Activated naive CD4-positive, alpha-beta T cell treated with anti-CD3 and anti-CD28 coated beads, Interleukin-2, amount 50 U/mL, for 24 hours (primary cell): ENCODE measurements around the gene ANKRD40CL.

Experiments used
- H3K27ac Mint-ChIP-seq: one replicate; pipeline ENCODE4 v1.8.0; 2021; ENCODE audit warnings: mild to moderate bottlenecking, mixed read lengths
- H3K27me3 Mint-ChIP-seq: one replicate; pipeline ENCODE4 v1.8.0; 2021; ENCODE audit warnings: mixed read lengths
- H3K36me3 Mint-ChIP-seq: one replicate; pipeline ENCODE4 v1.8.0; 2021; ENCODE audit warnings: mixed read lengths
- H3K4me1 Mint-ChIP-seq: one replicate; pipeline ENCODE4 v1.8.0; 2021; ENCODE audit warnings: mixed read lengths
- H3K4me3 Mint-ChIP-seq: one replicate; pipeline ENCODE4 v1.8.0; 2021; ENCODE audit warnings: mild to moderate bottlenecking, mixed read lengths
- H3K9me3 Mint-ChIP-seq: one replicate; pipeline ENCODE4 v1.8.0; 2021; ENCODE audit warnings: mixed read lengths

Gene ANKRD40CL

DNA sequence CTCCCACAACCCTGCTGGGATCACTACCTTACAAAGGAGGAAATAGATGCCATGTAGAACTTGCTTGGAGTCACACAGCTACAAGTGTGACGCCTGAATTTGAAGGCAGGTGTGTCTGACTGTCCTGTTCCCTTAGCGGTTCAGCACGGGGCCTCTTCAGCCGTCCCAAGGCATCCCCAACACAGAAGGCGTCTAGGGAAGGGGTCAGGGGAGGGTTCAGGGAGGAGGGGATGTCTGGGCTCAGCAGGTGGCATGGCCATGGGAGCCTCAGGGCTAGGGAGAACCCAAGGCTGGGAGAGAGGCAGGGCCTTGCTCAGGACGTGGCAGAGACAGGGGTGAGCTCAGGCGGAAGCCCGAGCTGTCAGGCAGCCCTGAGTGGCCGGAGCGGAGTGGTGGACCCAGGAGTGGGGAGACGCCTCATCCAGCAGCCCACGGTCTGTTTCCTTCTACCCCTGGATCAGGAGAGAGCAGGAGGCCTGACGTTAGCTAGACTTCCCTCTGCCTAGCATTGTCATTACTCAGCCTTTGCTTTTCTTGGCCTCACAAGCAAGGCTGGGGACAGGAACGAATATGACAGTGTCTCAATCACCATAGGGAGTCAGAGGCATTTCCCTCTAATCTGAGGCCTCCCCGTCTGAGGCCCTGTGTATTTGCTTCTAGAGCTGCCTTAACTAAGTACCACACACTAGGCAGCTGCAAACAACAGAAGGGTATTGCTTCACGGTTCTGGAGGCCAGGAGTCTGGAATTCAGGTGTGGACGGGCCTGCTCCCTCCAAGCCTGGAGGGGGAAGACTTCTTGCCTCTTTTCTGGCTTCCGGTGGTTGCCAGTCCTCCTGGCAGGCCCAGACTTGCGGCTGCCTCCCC lies 31.3 kb upstream of the ANKRD40CL start:
- Mint-ChIP-seq H3K9me3 (no peaks in the 10 kb centered on the region), H3K27me3 (no peaks in the 10 kb centered on the region), H3K36me3 (no peaks in the 10 kb centered on the region), H3K4me3 (no peak overlapping the region), H3K27ac (no peak overlapping the region), H3K4me1 (no peaks in the 10 kb centered on the region)

DNA sequence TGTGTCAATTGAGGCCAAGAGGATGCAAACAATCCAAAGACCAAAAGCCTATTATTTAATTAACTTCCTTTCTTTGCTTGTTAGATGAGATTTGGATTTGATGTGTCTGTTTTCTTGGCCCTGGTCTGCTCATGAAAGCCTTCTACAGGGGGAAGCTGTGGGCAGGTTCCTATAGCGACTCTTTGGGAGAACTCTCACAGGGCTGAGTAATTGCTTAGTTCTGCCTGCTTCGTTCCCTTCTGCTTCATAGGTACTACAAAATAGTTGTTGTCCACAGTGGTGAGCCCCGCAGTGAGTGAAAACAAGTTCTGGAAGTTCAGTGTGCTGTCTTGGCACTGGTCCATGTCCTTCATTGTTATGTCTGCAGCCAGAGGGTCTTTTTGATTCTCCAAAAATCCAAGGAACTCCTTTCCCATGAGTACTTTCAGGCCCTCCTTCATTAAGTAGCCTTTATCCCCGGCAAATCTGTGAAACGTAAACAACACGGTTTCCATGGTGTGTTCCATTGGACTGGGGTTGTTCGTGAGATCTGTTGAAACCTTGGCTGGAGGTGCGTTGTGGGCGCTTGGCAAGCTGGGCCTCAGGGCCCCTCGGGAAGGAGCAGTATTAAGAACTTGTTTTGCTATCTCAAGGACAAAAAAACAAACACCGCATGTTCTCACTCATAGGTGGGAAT lies 30.0 kb upstream of the ANKRD40CL start:
- Mint-ChIP-seq H3K36me3 (no peaks in the 10 kb centered on the region), H3K9me3 (no peaks in the 10 kb centered on the region), H3K27me3 (no peaks in the 10 kb centered on the region), H3K4me3 (no peak overlapping the region), H3K27ac (no peak overlapping the region), H3K4me1 (no peaks in the 10 kb centered on the region)

DNA sequence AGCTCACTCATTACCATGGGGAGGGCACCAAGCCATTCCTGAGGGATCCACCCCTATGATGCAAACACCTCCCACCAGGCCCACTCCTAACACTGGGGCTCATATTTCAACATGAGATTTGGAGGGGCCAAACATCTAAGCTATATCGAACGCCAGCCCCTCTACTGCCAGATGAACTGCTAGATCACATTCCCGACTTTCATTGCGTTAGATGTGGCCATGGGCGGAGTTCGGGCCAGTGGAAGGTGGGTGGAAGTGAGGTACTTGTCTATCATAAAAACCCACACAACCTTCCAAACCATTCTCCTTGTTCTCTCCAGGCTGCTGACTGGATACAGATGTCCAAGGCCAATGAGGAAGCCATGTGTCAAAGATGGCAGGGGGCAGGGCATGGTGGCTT lies 27.0 kb upstream of the ANKRD40CL start:
- Mint-ChIP-seq H3K4me3 (no peak overlapping the region), H3K36me3 (no peaks in the 10 kb centered on the region), H3K27ac (no peak overlapping the region), H3K27me3 (no peaks in the 10 kb centered on the region), H3K4me1 (no peaks in the 10 kb centered on the region), H3K9me3 (no peaks in the 10 kb centered on the region)

DNA sequence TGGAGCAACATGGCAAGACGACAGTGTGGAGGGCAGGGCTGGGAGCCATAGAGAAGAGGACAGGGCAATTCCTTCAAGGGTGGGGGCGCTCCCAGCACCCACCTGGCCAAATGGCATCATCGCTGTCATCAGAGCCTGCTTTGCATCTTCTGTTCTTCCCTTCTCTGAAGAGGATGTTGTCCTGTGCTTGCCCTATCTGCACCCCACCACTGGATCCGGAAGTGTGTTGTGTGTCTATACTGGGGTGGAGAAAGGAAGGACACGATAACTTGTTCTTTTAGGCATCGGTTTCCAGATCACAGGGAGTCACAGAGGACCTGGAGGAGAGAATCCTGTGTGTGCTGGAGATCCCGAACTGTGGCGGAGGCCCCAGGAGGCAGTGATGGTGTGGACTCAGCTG lies 25.7 kb upstream of the ANKRD40CL start:
- no peaks in the 10 kb centered on the region for H3K9me3 Mint-ChIP-seq
- no peak overlapping the region for H3K27ac Mint-ChIP-seq
- H3K4me1 Mint-ChIP-seq = no peaks in the 10 kb centered on the region
- no peak overlapping the region for H3K4me3 Mint-ChIP-seq
- H3K27me3 Mint-ChIP-seq = no peaks in the 10 kb centered on the region
- no peaks in the 10 kb centered on the region for H3K36me3 Mint-ChIP-seq

DNA sequence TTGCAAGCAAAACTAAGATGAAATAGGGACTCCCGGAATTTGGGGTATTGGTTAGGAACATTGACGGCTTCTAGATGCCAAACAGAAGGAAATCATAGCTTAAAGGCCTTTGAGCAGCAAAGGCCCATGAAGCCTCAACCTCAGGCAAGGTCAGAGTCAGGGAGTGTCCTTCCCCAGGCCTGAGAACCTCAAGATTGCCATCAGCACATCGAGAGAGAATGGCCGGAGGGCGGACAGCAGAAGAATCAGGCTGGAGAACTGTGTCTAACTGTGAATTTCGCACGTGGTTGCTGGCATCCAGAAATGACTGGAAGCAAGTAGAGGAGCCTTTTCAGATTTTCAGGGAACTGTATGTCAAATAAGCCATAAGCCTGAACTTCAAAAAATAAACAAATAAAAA lies 24.8 kb upstream of the ANKRD40CL start:
- H3K4me1 Mint-ChIP-seq = no peaks in the 10 kb centered on the region
- H3K36me3 Mint-ChIP-seq = no peaks in the 10 kb centered on the region
- H3K27me3 Mint-ChIP-seq = no peaks in the 10 kb centered on the region
- H3K4me3 Mint-ChIP-seq = no peak overlapping the region
- H3K27ac Mint-ChIP-seq = no peak overlapping the region
- no peaks in the 10 kb centered on the region for H3K9me3 Mint-ChIP-seq

DNA sequence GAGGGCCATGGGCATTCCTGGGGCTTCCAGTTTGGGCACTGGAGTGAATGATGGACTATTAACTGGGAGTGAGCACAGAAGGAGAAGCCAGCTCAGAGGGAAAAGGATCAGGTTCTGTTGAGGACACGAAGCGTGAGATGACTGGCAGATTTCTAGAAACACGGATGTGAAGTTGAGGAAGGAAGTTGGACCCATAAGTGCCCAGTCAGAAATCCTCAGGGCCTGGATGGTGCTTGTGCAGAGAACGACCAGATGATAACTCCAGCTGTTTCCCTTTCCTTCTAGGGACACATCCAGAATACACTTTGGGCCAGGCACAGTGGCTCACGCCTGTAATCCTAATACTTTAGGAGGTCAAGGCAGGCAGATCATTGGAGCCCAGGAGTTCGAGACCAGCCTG lies 23.3 kb upstream of the ANKRD40CL start:
- Mint-ChIP-seq H3K27me3 (no peaks in the 10 kb centered on the region), H3K27ac (no peak overlapping the region), H3K36me3 (no peaks in the 10 kb centered on the region), H3K4me1 (no peaks in the 10 kb centered on the region), H3K4me3 (no peak overlapping the region), H3K9me3 (no peaks in the 10 kb centered on the region)

DNA sequence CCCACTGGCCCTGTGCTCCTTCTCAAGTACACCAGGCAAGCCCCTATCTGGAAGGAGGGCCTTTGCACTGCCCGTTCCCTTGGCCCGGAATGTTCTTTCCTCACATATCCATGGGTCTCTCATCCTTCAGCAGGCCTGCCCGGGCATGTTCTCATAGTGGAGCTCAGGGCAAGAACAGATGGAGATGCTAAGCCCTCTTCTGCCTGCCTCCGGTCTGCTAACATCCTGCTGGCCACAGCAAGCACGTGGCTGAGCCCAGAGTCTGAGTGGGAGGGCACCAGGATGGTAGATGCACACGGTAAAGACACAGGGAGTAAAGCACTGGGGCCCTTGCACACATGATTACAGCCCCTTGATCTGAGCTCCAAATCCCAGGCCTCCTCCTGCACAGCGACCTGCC lies 19.8 kb upstream of the ANKRD40CL start:
- no peak overlapping the region for H3K27ac Mint-ChIP-seq
- no peaks in the 10 kb centered on the region for H3K36me3 Mint-ChIP-seq
- H3K4me3 Mint-ChIP-seq = no peak overlapping the region
- no peaks in the 10 kb centered on the region for H3K27me3 Mint-ChIP-seq
- H3K9me3 Mint-ChIP-seq = no peaks in the 10 kb centered on the region
- H3K4me1 Mint-ChIP-seq = peaks cover 5% of the 10 kb centered on the region

DNA sequence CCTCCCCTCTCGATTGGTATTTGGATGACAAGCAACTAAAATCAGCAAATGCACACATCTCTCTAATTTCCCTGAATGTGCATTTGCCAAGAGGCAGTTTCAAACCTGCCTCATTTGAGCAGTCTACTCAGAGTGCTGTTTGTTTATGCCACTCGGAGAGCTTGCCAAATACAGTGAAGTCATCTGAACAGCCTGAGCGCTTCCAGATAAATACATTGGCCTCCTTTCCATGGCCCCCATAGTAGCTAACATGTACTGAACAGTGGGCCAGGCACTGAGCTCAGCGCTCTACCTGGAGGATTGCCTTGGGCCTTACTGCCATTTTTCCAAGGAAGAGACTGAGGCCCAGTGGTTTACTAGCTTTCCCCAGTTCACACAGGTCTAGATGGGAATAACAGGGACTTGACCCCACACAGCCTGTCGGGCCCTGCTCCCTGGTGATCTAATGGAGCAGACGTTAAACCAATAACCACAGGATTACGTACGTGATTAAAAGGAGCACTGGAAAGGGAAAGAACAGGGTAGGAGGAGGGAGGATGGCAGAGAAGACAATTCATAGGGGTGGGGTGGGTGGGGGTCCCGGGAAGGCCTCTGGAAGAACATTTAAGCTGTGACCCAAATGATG lies 18.7 kb upstream of the ANKRD40CL start:
- no peaks in the 10 kb centered on the region for H3K36me3 Mint-ChIP-seq
- H3K27ac Mint-ChIP-seq = no peak overlapping the region
- no peaks in the 10 kb centered on the region for H3K27me3 Mint-ChIP-seq
- H3K4me1 Mint-ChIP-seq = peaks cover 11% of the 10 kb centered on the region
- H3K4me3 Mint-ChIP-seq = no peak overlapping the region
- H3K9me3 Mint-ChIP-seq = no peaks in the 10 kb centered on the region

DNA sequence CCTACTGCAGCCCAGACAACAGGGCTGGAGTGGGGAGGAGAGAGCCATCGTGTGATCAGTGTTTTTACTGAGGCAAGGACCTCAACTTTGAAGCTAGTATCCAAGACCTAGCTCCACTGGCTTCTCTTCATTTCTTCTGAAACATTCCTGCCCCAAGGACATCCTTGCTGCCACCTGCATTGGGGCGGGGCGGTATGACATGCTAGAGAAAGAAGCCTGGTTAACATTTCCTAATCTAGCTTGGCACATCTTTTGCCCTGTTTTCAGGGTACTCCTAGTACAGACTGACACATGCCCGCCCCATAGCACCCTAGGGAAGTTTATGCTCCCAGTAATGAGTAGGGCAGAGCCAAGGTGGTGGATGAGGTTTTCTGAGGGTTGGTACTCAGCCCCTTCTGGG lies 17.8 kb upstream of the ANKRD40CL start:
- H3K4me1 Mint-ChIP-seq = peaks cover 17% of the 10 kb centered on the region
- no peaks in the 10 kb centered on the region for H3K27me3 Mint-ChIP-seq
- no peaks in the 10 kb centered on the region for H3K9me3 Mint-ChIP-seq
- no peaks in the 10 kb centered on the region for H3K36me3 Mint-ChIP-seq
- no peak overlapping the region for H3K4me3 Mint-ChIP-seq
- H3K27ac Mint-ChIP-seq = no peak overlapping the region

DNA sequence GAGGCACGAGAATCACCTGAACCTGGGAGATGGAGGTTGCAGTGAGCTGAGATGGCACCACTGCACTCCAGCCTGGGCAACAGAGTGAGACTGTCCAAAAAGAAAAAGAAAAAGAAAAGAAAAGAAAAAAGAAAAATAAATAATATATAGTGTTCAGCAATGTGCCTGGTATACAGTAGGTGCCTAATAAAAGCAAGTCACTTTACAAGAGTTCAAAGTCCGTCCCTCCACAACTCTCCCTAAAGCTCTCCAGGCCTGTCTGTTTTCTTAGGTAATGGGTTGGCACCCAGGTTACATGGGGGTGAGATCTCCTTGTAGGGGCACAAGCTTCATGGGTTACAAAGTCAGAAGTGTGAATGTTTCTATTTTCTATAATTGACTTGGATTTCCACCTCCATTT lies 16.6 kb upstream of the ANKRD40CL start:
- Mint-ChIP-seq H3K4me3 (no peak overlapping the region), H3K27me3 (no peaks in the 10 kb centered on the region), H3K27ac (no peak overlapping the region), H3K36me3 (no peaks in the 10 kb centered on the region), H3K9me3 (no peaks in the 10 kb centered on the region), H3K4me1 (peaks cover 29% of the 10 kb centered on the region)

DNA sequence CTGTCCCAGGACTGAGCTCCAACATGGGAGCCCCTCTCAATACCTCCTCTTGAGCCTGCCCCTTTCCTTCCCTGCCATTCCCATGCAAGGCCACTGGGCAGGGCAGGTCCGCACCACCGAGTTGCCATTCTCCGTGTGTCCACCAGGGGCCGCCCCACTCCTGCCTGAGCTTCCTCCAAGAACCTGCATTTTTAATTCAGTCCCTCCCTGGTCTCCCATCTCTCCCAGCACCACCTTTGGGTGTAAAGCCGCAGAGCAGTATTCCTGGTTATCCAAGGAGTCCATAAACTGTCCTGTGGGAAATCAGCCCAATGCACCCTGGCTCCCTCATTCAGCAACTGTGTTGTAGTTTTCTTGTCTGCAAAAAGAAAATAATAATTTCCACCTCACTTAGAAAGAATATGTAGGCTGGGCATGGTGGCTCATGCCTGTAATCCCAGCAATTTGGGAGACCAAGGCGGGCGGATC lies 15.9 kb upstream of the ANKRD40CL start:
- no peaks in the 10 kb centered on the region for H3K36me3 Mint-ChIP-seq
- H3K4me1 Mint-ChIP-seq = peaks cover 34% of the 10 kb centered on the region
- H3K9me3 Mint-ChIP-seq = no peaks in the 10 kb centered on the region
- H3K27me3 Mint-ChIP-seq = no peaks in the 10 kb centered on the region
- peak overlapping the region; percentile 39 for H3K27ac Mint-ChIP-seq
- H3K4me3 Mint-ChIP-seq = no peak overlapping the region

DNA sequence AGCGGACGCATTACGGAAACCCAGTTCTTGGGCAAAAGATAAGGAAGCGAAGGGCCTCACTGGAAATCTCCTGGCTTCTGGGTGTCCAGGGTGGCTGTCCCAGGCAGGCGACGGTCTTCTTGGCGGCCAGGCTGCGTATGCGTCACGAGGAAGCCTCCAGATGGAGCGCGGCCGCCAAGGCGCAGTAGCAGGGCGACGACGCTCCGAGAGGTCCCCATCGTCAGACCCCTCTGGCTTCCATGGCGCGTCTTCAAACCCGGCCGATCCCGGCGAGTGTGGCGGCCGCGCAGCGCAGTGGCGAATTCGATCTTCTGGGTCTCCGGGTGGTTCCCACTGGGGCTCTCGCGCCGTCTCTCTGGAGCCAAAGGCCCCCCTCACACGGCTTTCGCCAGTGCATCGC lies 13.8 kb upstream of the ANKRD40CL start:
- no peak overlapping the region for H3K27ac Mint-ChIP-seq
- no peaks in the 10 kb centered on the region for H3K27me3 Mint-ChIP-seq
- H3K9me3 Mint-ChIP-seq = no peaks in the 10 kb centered on the region
- peak overlapping the region; percentile 63 for H3K4me3 Mint-ChIP-seq
- peaks cover 34% of the 10 kb centered on the region for H3K4me1 Mint-ChIP-seq
- H3K36me3 Mint-ChIP-seq = no peaks in the 10 kb centered on the region

DNA sequence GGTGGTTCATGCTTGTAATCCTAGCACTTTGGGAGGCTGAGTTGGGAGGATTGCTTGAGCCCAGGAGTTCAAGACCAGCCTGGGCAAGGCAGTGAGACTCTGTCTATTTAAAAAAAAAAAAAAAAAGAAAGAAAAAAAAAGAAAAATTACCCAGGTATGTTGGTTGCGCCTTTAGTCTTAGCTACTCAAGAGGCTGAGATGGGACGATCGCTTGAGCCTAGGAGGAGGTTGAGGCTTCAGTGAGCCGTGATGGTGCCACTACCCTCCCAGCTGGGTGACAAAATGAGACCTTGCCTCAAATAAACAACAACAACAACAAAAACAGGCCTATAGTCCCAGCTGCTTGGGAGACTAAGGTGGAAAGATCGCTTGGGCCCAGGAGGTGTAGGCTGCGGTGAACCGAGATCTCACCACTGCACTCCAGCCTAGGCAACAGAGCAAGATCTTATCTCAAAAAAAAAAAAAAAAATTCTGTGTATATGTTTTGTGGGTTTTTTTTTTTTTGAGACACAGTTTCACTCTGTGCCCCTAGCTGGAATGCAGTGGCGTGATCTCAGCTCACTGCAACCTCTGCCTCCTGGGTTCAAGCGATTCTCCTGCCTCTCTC lies 12.5 kb upstream of the ANKRD40CL start:
- Mint-ChIP-seq H3K9me3 (no peaks in the 10 kb centered on the region), H3K4me3 (peak overlapping the region; percentile 38), H3K27ac (peak overlapping the region; percentile 10), H3K27me3 (no peaks in the 10 kb centered on the region), H3K4me1 (peaks cover 34% of the 10 kb centered on the region), H3K36me3 (no peaks in the 10 kb centered on the region)

DNA sequence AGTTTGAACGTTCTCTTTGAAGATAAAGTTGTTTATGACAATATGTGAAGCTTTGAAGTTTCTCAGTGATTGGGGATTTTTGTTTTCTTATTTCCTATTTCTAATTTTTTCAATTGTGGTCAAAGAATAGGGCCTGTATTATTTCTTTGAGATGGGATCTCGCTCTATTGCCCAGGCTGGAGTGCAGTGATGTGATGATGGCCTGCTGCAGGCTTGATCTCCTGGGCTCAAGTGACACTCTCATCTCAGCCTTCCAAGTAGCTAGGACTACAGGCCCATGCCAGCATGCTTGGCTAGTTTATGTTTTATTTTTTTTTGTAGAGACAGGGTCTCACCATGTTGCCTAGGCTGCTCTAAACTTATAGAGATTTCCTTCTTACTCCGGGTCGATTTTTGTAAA lies 11.7 kb upstream of the ANKRD40CL start:
- Mint-ChIP-seq H3K4me1 (peaks cover 34% of the 10 kb centered on the region), H3K4me3 (no peak overlapping the region), H3K36me3 (no peaks in the 10 kb centered on the region), H3K27me3 (no peaks in the 10 kb centered on the region), H3K9me3 (no peaks in the 10 kb centered on the region), H3K27ac (peak overlapping the region; percentile 17)

DNA sequence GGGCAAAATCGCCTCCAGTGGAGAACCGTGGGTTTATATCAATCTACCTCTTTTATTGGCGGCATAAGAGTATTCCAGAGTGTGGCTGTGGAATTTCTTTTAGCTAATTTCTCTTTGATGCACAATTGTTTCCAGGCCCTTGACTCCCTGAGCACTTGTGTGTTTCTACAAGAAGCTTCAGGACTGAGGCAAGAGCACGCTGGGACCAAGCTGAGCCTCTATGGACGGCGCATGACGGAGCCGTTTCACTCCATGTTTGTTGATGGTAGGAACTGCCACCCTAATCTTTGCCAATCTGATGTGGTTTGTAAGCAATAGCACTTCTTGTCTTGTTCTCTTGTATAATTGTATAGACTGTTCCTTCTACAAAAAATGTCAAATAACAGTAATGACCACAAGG lies 11.2 kb upstream of the ANKRD40CL start:
- H3K9me3 Mint-ChIP-seq = no peaks in the 10 kb centered on the region
- H3K4me3 Mint-ChIP-seq = no peak overlapping the region
- no peaks in the 10 kb centered on the region for H3K27me3 Mint-ChIP-seq
- no peak overlapping the region for H3K27ac Mint-ChIP-seq
- no peaks in the 10 kb centered on the region for H3K36me3 Mint-ChIP-seq
- peaks cover 34% of the 10 kb centered on the region for H3K4me1 Mint-ChIP-seq

DNA sequence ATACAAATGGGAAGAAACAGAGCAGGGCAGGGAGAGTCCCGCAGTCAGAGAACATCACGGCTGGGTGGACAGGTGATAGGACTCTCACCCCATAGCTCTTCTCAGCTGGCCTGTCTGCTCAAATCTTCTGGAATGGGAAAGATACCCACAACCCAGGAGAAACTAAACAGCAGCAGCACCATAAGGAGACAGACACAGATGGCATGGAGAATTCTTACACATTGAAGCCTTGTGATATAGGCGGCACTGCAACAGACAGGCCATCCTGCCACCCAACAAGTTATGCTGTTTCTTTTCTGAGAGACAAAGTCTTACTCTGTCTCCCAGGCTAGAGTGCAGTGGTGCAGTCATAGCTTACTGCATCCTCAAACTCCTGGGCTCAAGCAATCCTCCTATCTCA lies 8.6 kb upstream of the ANKRD40CL start:
- Mint-ChIP-seq H3K36me3 (no peaks in the 10 kb centered on the region), H3K4me1 (peaks cover 22% of the 10 kb centered on the region), H3K9me3 (no peaks in the 10 kb centered on the region), H3K4me3 (no peak overlapping the region), H3K27ac (no peak overlapping the region), H3K27me3 (no peaks in the 10 kb centered on the region)
